Aorta (tissue), 5 donors: ENCODE results near the gene PI4KB. TPM values are rescaled to one million over a fixed set of nuclear protein-coding genes. Genes with fewer than 3 reads are reported as not detected.
A peak's percentile ranks its signal among the peaks of the same experiment; 100 is the strongest.

Experiments
- ATAC-seq: fragments of 200-7000 bp; cut with Tn5 transposase; one replicate; pipeline ENCODE4 v1.9.1; 2022; ENCODE audit warnings: moderate library complexity; ENCODE audit not compliant: low FRiP score
- DNase-seq, 2 donors: peaks; one replicate each; pipeline ENCODE4 v3.0.0-alpha.2; 2020
- H3K27ac ChIP-seq, 2 donors: one replicate each; pipeline ENCODE4 v1.5.1; 2013; ENCODE audit warnings: low read length in 2 of 2, mild to moderate bottlenecking in 2 of 2, moderate library complexity in 2 of 2, control low read depth in 1 of 2, inconsistent platforms in 1 of 2, low read depth in 1 of 2
- H3K27me3 ChIP-seq, 2 donors: one replicate each; pipeline ENCODE4 v1.6.1; 2013; ENCODE audit warnings: control low read depth in 1 of 2, low read length in 1 of 2, mild to moderate bottlenecking in 1 of 2, moderate library complexity in 1 of 2; ENCODE audit not compliant: insufficient read depth in 2 of 2, control insufficient read depth in 1 of 2
- H3K36me3 ChIP-seq, 2 donors: one replicate each; pipeline ENCODE4 v1.6.1; 2013; ENCODE audit warnings: control low read depth in 1 of 2, low read length in 1 of 2, mild to moderate bottlenecking in 1 of 2; ENCODE audit not compliant: insufficient read depth in 2 of 2, control insufficient read depth in 1 of 2
- H3K4me1 ChIP-seq, 2 donors: one replicate each; pipeline ENCODE4 v1.6.1; 2013; ENCODE audit warnings: low read length in 2 of 2, control low read depth in 1 of 2, mild to moderate bottlenecking in 1 of 2, moderate library complexity in 1 of 2; ENCODE audit not compliant: insufficient read depth in 2 of 2, control insufficient read depth in 1 of 2
- H3K4me3 ChIP-seq, 2 donors: one replicate each; pipeline ENCODE4 v1.5.1; 2013; ENCODE audit warnings: low read length in 2 of 2, control low read depth in 1 of 2, mild to moderate bottlenecking in 1 of 2
- H3K9me3 ChIP-seq: one replicate; pipeline ENCODE4 v1.6.1; 2013; ENCODE audit warnings: mild to moderate bottlenecking, low read length; ENCODE audit not compliant: control insufficient read depth
- WGBS, 2 donors: extraction: QIAGEN DNeasy Blood & Tissue Kit; methylation state at CpG; one replicate each; pipeline ENCODE4 v1.1.7; 2013; 5-methylcytosine and 5-hydroxymethylcytosine counted together
- intact Hi-C, 2 donors: fragments of 100-400 bp; cut with DNase I; formaldehyde crosslinking; loops; one replicate each; pipeline versions ENCODE4 v1.14.2 to v1.15.0; 2022
- polyA plus RNA-seq, 2 donors: library from polyadenylated mRNA; stranded (reverse); fragments of 200-250 nt; gene quantifications; one replicate each; pipeline ENCODE4 v1.2.3, GENCODE V29; 2013
- total RNA-seq, 2 donors: library from RNA; stranded (reverse); fragmentation: NEBNext Ultra II Directional; extraction: Animal tissue kit (Norgen Biotek cat#: 25700); gene quantifications; one replicate each; pipeline ENCODE4 v1.2.1, GENCODE V29; 2021
- donor health status: healthy with polysubstance abuse.
- donor health status: Bipolar disorder and iron deficiency.
- donor health status: DM: no; HTN: no; CAD: no.
- donor health status: DM: no; HTN: no; CAD: no.
- donor health status: DM: yes; HTN: yes; CAD: no.

The PI4KB gene
- total and polyA plus RNA-seq, 4 donors = 12.9 to 60.9 (median 45.2) TPM

- no peak overlapping the region for H3K27ac ChIP-seq
- H3K4me1 ChIP-seq = no peaks in the 10 kb centered on the region
- no peaks in the 10 kb centered on the region for H3K9me3 ChIP-seq
- ATAC-seq = no peak
- H3K36me3 ChIP-seq = peaks cover 0 to 18% of the 10 kb centered on the region in 2 donors
- H3K4me3 ChIP-seq = no peak overlapping the region
- DNase-seq = no peak
- intact Hi-C loops = no loop called here
- 64 to 69% methylated on average over 16 to 18 of the region's 18 CpGs for WGBS, 2 donors
- no peaks in the 10 kb centered on the region for H3K27me3 ChIP-seq
Measured at GRCh38 chr1:151289080-151289935, 37.9 kb downstream of the PI4KB start.

GRCh38 chr1:151288502-151288901 is 38.7 kb downstream of the PI4KB start:
- DNase-seq (no peak), ATAC-seq (no peak)
- intact Hi-C loops = no loop called here
- 78 to 81% methylated on average over 14 of the region's 14 CpGs for WGBS, 2 donors
- no peaks in the 10 kb centered on the region for H3K27me3 ChIP-seq
- no peak overlapping the region for H3K27ac ChIP-seq
- H3K4me3 ChIP-seq = no peak overlapping the region
- H3K9me3 ChIP-seq = no peaks in the 10 kb centered on the region
- no peaks in the 10 kb centered on the region for H3K4me1 ChIP-seq
- H3K36me3 ChIP-seq = peaks cover 0 to 13% of the 10 kb centered on the region in 2 donors

- intact Hi-C loops = no loop called here
- Histone ChIP-seq H3K36me3 (peaks cover 0 to 9% of the 10 kb centered on the region in 2 donors), H3K27me3 (no peaks in the 10 kb centered on the region), H3K4me1 (no peaks in the 10 kb centered on the region), H3K9me3 (no peaks in the 10 kb centered on the region), H3K27ac (no peak overlapping the region), H3K4me3 (no peak overlapping the region)
- no peak for ATAC-seq
- WGBS, 2 donors = 87 to 89% methylated on average over 22 of the region's 22 CpGs
- DNase-seq = no peak
Measured at GRCh38 chr1:151287767-151288500, 39.3 kb downstream of the PI4KB start.

- peaks cover 0 to 6% of the 10 kb centered on the region in 2 donors for H3K36me3 ChIP-seq
- intact Hi-C loops = no loop called here
Measured at GRCh38 chr1:151287341-151287699, 39.9 kb downstream of the PI4KB start.

GRCh38 chr1:151286619-151287340 is 40.4 kb downstream of the PI4KB start:
- H3K27ac ChIP-seq = no peak overlapping the region
- ATAC-seq (no peak), DNase-seq (no peak)
- intact Hi-C loops = no loop called here
- H3K27me3 ChIP-seq = no peaks in the 10 kb centered on the region
- H3K4me1 ChIP-seq = no peaks in the 10 kb centered on the region
- no peak overlapping the region for H3K4me3 ChIP-seq
- 71 to 79% methylated on average over 10 of the region's 10 CpGs for WGBS, 2 donors
- H3K36me3 ChIP-seq = peaks cover 0 to 6% of the 10 kb centered on the region in 2 donors
- H3K9me3 ChIP-seq = no peaks in the 10 kb centered on the region

More at GRCh38 chr1:151287341-151287699, 39.9 kb downstream of the PI4KB start:
- Histone ChIP-seq H3K27ac (no peak overlapping the region), H3K27me3 (no peaks in the 10 kb centered on the region), H3K4me3 (no peak overlapping the region), H3K9me3 (no peaks in the 10 kb centered on the region), H3K4me1 (no peaks in the 10 kb centered on the region)
- 83 to 86% methylated on average over 7 of the region's 7 CpGs for WGBS, 2 donors
- ATAC-seq = no peak
- no peak for DNase-seq

- ATAC-seq (no peak), DNase-seq (no peak)
- peaks cover 0 to 6% of the 10 kb centered on the region in 2 donors for H3K36me3 ChIP-seq
- H3K4me1 ChIP-seq = no peaks in the 10 kb centered on the region
- no peak overlapping the region for H3K27ac ChIP-seq
- no peaks in the 10 kb centered on the region for H3K9me3 ChIP-seq
- H3K27me3 ChIP-seq = no peaks in the 10 kb centered on the region
- WGBS, 2 donors = 0 to 52% methylated on average over 1 to 2 of the region's 2 CpGs
- intact Hi-C loops = loop anchor here in 1 of 2 donors (5.0 kb wide), 2 partner anchors 43 to 58 kb away; partner anchors contain the start of gene PI4KB
- no peak overlapping the region for H3K4me3 ChIP-seq
Measured at GRCh38 chr1:151284013-151284577, 43.1 kb downstream of the PI4KB start.

- Histone ChIP-seq H3K27me3 (no peaks in the 10 kb centered on the region), H3K9me3 (no peaks in the 10 kb centered on the region), H3K4me1 (no peaks in the 10 kb centered on the region), H3K4me3 (peak overlapping the region; percentile 43 to 66), H3K27ac (peak overlapping the region in 1 of 2 donors; percentile 24), H3K36me3 (peaks cover 0 to 5% of the 10 kb centered on the region in 2 donors)
- intact Hi-C loops = loop anchor here in 1 of 2 donors (5.0 kb wide), 2 partner anchors 44 to 59 kb away; partner anchors contain the start of gene PI4KB
- ATAC-seq = no peak
- 6 to 8% methylated on average over 37 to 44 of the region's 44 CpGs for WGBS, 2 donors
- peak in 1 of 2 donors; percentile 71 for DNase-seq
Measured at GRCh38 chr1:151282883-151283725, 44.1 kb downstream of the PI4KB start.
